Activated CD4-positive, alpha-beta T cell treated with anti-CD3 and anti-CD28 coated beads, Interleukin-2, amount 50 U/mL, for 1 hour (primary cell): ENCODE data around the gene STIP1.

Experiments used
- DNase-seq: peaks from one replicate; pipeline ENCODE4 v3.0.0-alpha.2; 2020

Gene STIP1

DNA sequence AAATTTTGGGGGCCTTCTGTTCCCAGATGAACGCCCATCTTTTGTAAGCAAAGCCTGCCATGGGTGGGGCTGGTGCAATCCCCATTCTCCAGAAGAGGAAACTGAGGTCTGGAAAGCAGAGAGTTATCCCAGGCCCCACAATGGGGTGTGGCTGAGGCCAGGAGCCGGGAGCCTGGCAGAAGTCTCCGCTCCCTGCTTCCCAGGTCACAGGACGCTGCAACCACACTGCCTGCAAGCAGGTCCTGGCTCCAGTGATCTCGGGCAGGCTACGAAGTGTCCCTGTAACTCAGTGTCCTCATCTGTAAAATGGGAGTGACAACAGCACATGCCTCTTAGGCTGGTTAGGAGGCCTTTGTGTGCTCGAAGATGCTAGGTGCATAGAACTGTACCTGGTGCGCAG, 67.1 kb downstream of the STIP1 start:
- no peak for DNase-seq

DNA sequence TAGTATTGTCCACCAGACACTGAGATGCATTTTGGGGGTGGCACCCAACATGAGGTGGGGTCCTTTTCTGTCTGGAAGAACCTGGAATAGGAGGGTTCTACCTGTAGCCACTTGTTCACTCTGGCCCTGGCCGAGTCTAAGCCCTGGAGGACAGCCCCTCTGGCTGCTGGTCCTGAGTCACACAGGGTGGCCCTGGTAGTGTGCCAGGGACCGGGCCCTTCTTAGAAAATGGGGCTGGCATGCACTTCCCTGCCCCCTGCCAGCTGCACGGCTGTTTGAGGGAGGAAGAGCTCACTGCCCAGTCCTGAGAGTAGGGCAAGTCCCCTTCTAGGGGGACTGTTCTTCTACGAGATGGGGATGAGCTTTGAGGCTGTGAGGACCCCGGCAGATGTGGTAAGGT, 67.5 kb downstream of the STIP1 start:
- no peak for DNase-seq
